ENCODE results near the gene CHL1.

CHL1 gene

GRCh38 chr3:411226-411625, 214.7 kb downstream of the CHL1 start:
- DNase-seq: no peak

- peak; percentile 6 for DNase-seq
Measured at GRCh38 chr3:414063-414462, 217.5 kb downstream of the CHL1 start.

DNA sequence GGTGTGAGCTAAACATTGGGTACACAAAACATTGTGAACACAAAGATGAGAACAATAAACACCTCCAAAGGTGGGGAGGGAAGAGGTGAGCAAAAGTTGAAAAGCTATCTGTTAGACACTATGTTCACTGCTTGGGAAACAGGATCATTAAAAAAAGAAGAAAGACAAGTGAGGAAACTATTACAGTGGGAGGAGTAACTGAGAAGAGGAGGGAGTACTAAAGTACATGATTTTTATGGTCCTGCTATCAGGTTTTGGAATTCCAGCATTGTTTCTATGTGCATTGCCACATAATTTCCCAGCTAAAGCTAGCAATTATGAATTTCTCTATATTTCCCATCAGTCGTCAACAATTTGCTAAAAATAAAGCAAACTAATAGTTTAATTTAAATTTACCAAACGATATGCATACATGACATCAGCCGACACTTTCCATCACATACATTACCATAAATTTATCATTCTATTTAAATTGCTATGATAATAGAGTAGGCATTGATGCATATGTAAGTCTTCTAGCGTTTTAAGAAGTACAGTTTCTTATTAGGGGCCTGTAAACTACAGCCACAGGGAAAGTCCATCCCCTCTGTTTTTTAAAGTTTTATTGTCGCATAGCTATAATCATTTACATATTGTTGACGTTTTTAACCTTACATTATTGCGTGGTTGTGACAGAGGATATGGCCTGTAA, 221.8 kb downstream of the CHL1 start:
- DNase-seq: no peak

- no peak for DNase-seq
Measured at GRCh38 chr3:420584-420983, 224.0 kb downstream of the CHL1 start.

GRCh38 chr3:425079-425478, 228.5 kb downstream of the CHL1 start:
- no peak for DNase-seq

DNA sequence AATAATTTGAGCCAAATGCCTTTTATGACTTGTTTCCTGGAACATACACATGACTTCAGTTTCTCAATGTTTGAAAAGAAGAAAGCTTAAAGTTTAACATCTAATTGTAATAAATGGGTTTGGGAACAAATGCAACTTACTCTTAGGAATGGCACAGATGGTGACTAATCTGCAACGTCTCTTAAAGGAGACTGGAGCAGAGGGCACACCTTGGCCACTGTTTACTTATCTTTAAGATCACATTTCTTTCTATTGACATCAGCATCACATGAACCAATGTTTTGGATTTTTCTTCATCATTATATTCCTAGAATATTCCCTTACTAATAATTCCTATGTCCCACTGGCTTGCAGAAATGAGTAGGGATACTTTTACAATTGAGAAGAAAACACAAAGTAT, 229.5 kb downstream of the CHL1 start:
- no peak for DNase-seq

- DNase-seq: no peak
Measured at GRCh38 chr3:427128-427527, 230.6 kb downstream of the CHL1 start.

DNA sequence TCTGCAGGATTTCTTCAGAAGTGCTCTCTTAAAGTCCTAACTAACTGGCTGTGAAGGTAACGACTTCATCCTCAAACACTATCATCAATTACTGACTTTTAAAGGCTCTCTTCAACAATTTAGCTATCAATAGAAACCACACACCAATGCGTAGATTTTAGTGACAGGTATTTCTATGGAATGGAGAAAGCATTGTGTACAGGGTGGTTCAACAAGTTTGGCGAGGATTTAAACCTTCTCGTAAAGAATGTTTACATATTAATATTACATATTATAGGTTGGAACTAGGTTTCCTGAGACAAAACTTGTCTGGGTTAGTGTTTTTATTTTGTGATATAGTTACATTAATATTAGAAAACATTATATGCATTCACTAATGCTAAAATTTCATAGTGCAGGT, 233.6 kb downstream of the CHL1 start:
- no peak for DNase-seq

GRCh38 chr3:435161-435560, 238.6 kb downstream of the CHL1 start:
- DNase-seq: no peak

- no peak for DNase-seq
Measured at GRCh38 chr3:436053-436452, 239.5 kb downstream of the CHL1 start.

- DNase-seq: no peak
Measured at GRCh38 chr3:440826-441225, 244.3 kb downstream of the CHL1 start.

GRCh38 chr3:445960-446359, 249.4 kb downstream of the CHL1 start:
- no peak for DNase-seq

- DNase-seq: no peak
Measured at GRCh38 chr3:447671-448070, 251.1 kb downstream of the CHL1 start.

DNA sequence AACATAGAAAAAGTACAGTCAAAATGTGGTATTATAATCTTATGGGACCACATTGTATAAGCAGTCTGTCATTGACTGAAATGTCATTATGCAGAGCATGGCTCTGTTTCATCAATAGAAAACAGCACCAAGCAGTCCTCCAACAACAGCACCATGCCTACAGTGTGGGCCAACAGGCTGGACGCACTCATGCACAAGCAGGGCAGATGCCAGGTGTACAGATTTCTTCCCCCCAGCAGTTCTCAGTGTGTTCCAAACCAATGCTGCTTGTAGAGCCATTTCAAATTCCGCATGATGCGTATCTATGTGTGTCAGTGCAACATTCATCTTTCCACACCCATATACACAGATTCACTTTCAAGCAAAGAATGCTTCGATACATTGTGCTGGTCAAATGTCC, 253.1 kb downstream of the CHL1 start:
- no peak for DNase-seq

- DNase-seq: no peak
Measured at GRCh38 chr3:452221-452620, 255.7 kb downstream of the CHL1 start.

GRCh38 chr3:453106-453505, 256.5 kb downstream of the CHL1 start:
- no peak for DNase-seq

GRCh38 chr3:454986-455385, 258.4 kb downstream of the CHL1 start:
- no peak for DNase-seq

DNA sequence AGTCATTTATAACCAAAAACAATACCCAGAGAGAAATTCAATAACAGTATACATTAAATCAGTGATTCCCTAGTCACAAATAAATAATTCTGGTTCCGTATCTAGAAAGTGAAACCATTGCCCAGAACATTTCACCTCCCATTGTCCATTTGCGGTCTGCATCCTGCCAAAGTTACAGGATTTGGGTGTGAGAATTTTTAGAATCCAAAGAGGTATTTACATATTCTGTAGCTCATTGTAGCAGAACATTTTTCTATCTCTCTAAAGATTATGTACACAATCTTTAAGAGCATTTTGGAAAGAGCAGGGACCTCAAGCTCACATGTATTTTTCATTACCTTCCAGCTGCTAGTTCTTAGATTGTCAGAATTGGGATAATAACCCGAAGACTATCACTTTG, 261.6 kb downstream of the CHL1 start:
- DNase-seq: no peak

- DNase-seq: no peak
Measured at GRCh38 chr3:458653-459310, 262.2 kb downstream of the CHL1 start.
